Hindlimb muscle (tissue), 1 donor: ENCODE data around the gene CIDEA. TPM values are rescaled to one million over a fixed set of nuclear protein-coding genes. Genes with fewer than 3 reads are reported as not detected.

Experiments
- DNase-seq: peaks from one replicate; pipeline ENCODE4 v3.0.0-alpha.2; 2013
- polyA plus RNA-seq: library from polyadenylated mRNA; unstranded; fragments of 120-200 nt; gene quantifications from one replicate; pipeline ENCODE4 v1.2.1, GENCODE V29; 2013; ENCODE audit not compliant: insufficient read length

Gene CIDEA
- polyA plus RNA-seq, 1 donor = 0.30 TPM

DNA sequence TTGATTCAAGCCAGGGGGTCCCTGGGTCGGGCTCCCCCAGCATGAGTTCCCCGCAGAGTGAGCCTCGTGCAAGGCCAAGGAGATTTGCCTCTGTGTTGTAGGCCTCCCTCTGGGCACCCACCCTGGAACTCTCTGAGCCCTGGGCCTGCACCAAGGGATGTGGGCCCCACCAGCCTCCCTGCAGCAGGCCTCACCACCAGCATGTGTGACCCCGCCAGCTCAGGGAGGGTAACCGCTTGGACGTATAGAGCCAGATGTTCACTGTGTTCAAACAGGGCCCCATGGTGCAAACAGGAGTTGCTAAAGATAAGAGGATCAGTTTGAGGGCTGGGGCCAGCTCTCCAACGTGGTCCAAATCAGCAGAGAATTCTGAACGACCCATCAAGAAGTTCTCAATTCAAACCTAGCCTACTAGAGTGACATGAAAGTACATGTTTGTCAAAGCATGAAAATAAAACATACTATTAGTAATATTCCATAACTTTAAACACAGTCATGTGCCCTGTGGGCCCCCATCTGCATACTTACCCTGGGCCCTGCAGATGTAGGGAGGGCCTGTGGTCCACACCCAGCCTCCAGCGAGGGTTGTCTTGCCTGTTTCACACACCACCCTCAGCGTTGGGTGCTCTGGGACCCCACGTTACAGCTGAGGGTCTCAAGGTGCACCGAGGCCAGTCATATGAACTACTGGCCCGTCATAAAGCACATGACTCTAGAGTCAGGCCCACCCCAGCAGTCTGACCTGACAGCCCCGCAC is 48.4 kb downstream of the CIDEA start:
- DNase-seq = no peak

DNA sequence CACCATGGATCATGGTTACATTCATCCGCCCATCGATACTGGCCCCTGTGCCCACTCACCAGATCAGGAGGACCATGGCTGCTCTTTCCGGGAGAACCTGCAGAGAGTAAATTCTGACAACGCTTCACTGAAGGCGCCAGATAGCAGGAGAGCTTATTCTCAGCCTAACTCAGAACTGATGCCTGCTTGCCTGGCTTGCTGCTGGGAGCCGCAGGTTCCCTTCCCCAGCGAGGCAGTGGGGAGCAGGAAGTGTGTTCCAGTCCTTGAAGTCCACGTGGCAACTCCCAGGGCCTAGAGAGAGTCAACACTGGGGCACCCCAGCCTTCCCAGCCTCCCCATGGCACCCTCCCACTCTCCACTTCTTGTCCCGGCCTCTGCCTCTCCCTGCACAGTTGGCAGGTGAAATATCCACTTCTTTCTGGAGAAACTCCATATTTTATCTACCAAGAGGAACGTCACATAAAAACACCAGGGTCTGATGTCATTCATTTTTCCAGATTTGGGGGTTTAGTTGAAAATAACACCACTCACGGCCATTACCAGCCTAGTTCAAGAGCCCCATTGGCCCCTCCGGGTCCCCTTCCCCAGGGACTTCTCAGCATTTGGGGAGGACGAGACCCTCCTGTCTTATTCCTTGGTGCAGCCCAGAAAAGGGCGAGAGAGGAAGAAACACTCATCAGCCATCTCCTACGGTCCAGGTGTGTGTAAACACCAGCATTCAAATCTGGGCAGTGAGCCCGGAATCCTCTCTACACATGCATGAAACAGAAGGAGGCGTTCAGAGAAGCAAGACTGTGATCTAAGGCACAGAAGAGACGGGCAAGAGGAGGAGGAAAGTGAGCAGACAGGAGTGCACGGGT is 50.4 kb downstream of the CIDEA start:
- no peak for DNase-seq

- no peak for DNase-seq
Measured at GRCh38 chr18:12305211-12305610, 51.0 kb downstream of the CIDEA start.

DNA sequence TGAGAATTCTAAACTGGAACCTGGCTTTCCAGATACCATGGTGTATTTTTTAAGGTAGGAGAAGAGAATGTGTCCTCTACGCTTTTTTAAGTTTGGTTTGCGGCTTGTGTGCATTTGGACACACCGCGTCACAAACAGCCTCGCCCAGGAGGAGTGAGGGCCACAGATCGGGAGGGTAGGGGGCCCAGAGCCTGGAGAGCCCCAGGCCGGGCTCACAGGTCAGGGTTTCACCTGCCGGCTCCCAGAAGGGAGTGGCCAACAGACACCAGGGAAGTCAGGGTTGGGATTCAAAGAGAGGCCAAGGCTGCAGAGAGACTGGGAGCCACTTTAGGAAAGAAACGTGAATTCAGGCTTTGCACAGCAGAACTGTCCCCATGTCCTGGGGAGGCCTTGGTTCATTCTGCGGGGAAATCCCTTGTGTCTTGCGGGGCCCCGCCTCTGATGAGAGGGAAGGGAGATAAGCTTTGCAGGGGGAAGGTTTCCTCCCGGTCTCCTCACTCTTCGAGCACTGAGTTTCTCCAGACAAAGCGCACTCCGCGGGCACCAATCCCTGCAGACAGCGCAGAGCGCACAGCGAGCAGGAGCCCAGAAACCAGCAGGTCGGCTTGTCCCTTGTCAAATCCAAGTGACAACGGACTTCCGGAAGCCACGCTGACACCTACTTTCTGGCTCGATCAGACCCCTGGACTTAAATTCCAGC is 51.9 kb downstream of the CIDEA start:
- DNase-seq = no peak

- DNase-seq = peak; percentile 79
Measured at GRCh38 chr18:12306752-12307700, 52.9 kb downstream of the CIDEA start.

DNA sequence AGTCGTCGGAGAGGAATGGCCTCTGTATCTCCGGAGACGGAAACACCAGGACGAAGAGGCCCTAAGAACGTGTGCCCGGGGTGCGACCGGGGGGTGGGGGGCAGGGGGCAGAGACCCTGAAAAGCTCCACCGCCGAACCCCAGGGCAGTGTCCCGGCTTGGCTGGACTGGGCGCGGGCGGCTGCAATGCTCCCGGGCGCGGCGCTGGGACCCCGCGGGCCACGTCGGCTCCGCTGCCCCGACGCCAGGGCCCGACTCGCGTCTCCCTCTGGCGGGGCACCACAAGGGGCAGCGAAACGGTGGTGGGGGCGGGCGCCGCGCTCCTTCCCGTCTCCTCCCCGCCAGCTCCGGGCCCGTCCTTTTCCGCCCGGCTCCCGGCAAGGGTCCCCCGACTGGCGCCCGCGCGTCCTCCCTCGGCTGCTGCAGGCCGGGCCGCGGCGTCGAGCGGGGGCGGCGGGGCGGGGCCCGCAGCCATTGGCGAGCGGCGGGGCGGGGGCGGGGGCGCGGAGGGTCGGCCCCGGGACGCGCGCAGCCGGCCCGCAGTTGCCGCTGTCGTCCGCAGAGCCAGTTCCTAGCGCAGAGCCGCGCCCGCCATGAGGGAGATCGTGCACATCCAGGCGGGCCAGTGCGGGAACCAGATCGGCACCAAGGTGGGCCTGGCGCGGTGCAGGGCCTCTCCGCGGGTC is 53.7 kb downstream of the CIDEA start, which contains the start of gene TUBB6:
Gene TUBB6 (plus strand): TSS at position 541 of the 685 bp plus-strand sequence. CDS start 52 bp downstream, at position 593.
- peak; percentile 79 for DNase-seq

- DNase-seq = peak; percentile 77
Measured at GRCh38 chr18:12308386-12309100, 54.4 kb downstream of the CIDEA start.

DNA sequence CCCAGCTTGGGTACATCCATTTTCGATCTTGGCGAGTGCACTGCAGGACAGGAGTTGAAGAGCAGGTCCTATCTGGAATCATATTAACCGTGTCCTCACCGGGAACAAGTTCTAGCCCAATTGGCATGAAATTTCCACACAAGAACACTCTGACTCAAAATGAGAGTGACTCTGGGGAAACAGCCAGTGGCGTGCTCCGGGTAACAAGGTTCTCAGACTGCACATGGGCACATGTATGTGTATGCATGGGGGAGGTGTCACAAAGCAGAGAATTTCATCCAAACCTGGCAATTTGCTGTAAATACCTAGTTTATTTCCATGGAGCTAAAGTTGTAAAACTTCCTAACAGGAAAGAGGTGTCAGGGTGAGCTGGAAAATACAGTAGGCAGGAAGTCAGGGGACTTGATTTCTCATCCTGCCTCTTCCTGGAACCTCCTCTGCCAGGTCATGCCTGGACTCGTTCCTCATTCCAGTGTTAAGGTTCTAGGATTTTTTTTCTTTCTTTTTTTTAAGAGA is 55.6 kb downstream of the CIDEA start:
- no peak for DNase-seq

GRCh38 chr18:12310762-12311161 is 56.6 kb downstream of the CIDEA start:
- no peak for DNase-seq

GRCh38 chr18:12312976-12313375 is 58.8 kb downstream of the CIDEA start:
- no peak for DNase-seq

GRCh38 chr18:12313530-12314245 is 59.5 kb downstream of the CIDEA start:
- no peak for DNase-seq

- no peak for DNase-seq
Measured at GRCh38 chr18:12314591-12315305, 60.6 kb downstream of the CIDEA start.

DNA sequence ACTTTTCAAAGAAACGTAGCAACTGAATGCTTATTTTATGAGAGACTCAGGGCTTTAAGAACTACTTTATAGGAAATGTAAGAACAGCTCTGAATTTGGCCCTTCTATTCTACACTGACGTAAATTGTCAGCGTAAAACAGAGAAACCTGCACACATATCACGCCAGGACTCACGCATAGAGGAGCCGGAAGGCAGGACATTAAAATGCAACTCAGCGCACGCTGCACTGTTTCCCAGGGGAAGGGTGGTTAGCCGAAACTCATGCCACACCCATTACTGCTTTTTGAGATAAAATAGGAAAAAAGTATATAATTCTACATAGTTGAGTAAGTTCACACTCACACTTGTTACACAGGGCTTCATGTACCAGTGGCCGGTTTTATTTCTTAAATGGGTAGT is 61.3 kb downstream of the CIDEA start:
- no peak for DNase-seq

DNA sequence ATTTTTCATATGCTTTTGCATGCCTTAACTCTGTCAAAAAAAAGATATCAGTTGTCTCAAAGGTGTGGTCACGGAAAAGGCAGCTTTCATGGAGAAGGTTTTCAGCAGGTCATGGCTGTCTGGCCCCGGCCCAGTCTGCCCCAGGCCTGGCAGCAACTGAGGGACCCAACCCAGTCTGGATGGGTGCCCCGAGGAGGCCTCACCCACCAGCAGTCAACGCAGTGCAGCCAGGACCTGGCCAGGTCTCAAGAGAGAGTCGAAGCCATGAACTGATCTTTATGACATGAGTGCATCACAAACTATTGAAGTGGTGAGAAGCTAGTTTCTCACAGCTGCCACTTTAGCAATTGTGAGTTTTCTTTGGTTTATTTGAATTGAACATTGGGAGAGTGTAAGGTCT is 61.8 kb downstream of the CIDEA start:
- DNase-seq = no peak

GRCh38 chr18:12317664-12318333 is 63.6 kb downstream of the CIDEA start:
- peak; percentile 52 for DNase-seq

- DNase-seq = no peak
Measured at GRCh38 chr18:12318334-12318697, 64.2 kb downstream of the CIDEA start.

DNA sequence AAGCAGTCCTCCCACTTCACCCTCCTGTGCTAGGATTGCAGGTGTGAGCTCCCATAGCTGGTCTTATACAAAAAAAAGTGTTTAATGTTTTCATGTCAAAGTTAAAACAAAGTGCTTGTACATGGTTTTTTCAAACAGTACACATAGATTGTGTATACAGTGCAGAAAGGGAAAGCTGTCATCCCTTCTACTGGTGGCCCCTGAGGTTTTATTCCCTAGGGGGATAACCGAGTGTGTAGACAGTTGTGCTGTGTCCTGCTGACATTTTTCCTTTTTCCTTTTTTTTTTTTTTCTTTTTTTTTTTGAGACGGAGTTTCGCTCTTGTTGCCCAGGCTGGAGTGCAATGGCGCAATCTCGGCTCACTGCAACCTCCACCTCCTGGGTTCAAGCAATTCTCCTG is 64.7 kb downstream of the CIDEA start:
- no peak for DNase-seq

- DNase-seq = no peak
Measured at GRCh38 chr18:12321333-12321732, 67.2 kb downstream of the CIDEA start.
